HG03442 (cell line): Measurements from ENCODE around the gene PIGU.
"Not testable (repeated sequence)": the region's sequence is repeated elsewhere in the genome, so short reads cannot be mapped to it uniquely, and the experiment has no call there.

ENCODE experiments used
- ATAC-seq: cut with Tn5 transposase; IDR thresholded peaks from one replicate; pipeline ENCODE4 v1.9.1; 2021; ENCODE audit warnings: mild to moderate bottlenecking, moderate library complexity; ENCODE audit not compliant: unreplicated experiment

Gene PIGU

GRCh38 chr20:34663213-34663943 lies 13.5 kb downstream of the PIGU start:
- ATAC-seq: no peak

- not testable (repeated sequence) for ATAC-seq
These were observed 15.1 kb downstream of the PIGU start for GRCh38 chr20:34661811-34662210.

GRCh38 chr20:34658654-34659053 lies 18.2 kb downstream of the PIGU start:
- ATAC-seq: not testable (repeated sequence)

GRCh38 chr20:34654207-34654744 lies 22.6 kb downstream of the PIGU start:
- no peak for ATAC-seq

- no peak for ATAC-seq
These were observed 25.7 kb downstream of the PIGU start for GRCh38 chr20:34651200-34651599.

- no peak for ATAC-seq
These were observed 29.2 kb downstream of the PIGU start for GRCh38 chr20:34647737-34648136.

GRCh38 chr20:34644951-34645350 lies 31.9 kb downstream of the PIGU start:
- ATAC-seq: no peak

GRCh38 chr20:34644345-34644744 lies 32.5 kb downstream of the PIGU start:
- ATAC-seq: no peak

GRCh38 chr20:34643928-34644327 lies 33.0 kb downstream of the PIGU start:
- ATAC-seq: no peak

- no peak for ATAC-seq
These were observed 34.9 kb downstream of the PIGU start for GRCh38 chr20:34642009-34642408.

- ATAC-seq: no peak
These were observed 37.1 kb downstream of the PIGU start for GRCh38 chr20:34639755-34640222.

GRCh38 chr20:34638532-34638931 lies 38.4 kb downstream of the PIGU start:
- ATAC-seq: no peak

GRCh38 chr20:34638039-34638292 lies 38.9 kb downstream of the PIGU start:
- no peak for ATAC-seq

GRCh38 chr20:34637245-34638038 lies 39.5 kb downstream of the PIGU start:
- no peak for ATAC-seq

- ATAC-seq: no peak
These were observed 40.2 kb downstream of the PIGU start for GRCh38 chr20:34636648-34637047.

GRCh38 chr20:34634392-34634791 lies 42.5 kb downstream of the PIGU start:
- no peak for ATAC-seq

- no peak for ATAC-seq
These were observed 43.9 kb downstream of the PIGU start for GRCh38 chr20:34632870-34633452.

- ATAC-seq: no peak
These were observed 47.0 kb downstream of the PIGU start for GRCh38 chr20:34629904-34630303.

GRCh38 chr20:34629342-34629741 lies 47.5 kb downstream of the PIGU start:
- no peak for ATAC-seq

GRCh38 chr20:34628026-34628425 lies 48.9 kb downstream of the PIGU start:
- ATAC-seq: no peak

- no peak for ATAC-seq
These were observed 49.4 kb downstream of the PIGU start for GRCh38 chr20:34627458-34627857.

- no peak for ATAC-seq
These were observed 49.9 kb downstream of the PIGU start for GRCh38 chr20:34626992-34627391.
